Stomach (tissue), 4 donors: ENCODE data around the gene DNAJC25.

Source experiments
- CTCF ChIP-seq, 7 experiments: fragments of 450-650 bp in 4 of 7; fragments of 200-600 bp in 3 of 7; sonication (generic) in 3 of 7; IDR thresholded peaks; one replicate each; pipeline ENCODE4 v1.5.1; 2016 to 2019; ENCODE audit warnings: antibody characterized with exemption in 7 of 7, control low read depth in 2 of 7, mild to moderate bottlenecking in 1 of 7
- EP300 ChIP-seq: sonication (generic); formaldehyde crosslinking; IDR thresholded peaks from one replicate; pipeline ENCODE4 v1.6.1; 2017; ENCODE audit warnings: antibody characterized with exemption
- POLR2A ChIP-seq, 4 donors: fragments of 450-650 bp; IDR thresholded peaks; one replicate each; pipeline ENCODE4 v1.6.1; 2016; ENCODE audit warnings: antibody characterized with exemption in 4 of 4, control low read depth in 2 of 4, mild to moderate bottlenecking in 1 of 4, moderate library complexity in 1 of 4
- POLR2AphosphoS5 ChIP-seq, 3 donors: sonication (generic); formaldehyde crosslinking; IDR thresholded peaks; one replicate each; pipeline ENCODE4 v1.6.1; 2016; ENCODE audit warnings: antibody characterized with exemption in 3 of 3

GRCh38 chr9:111622626-111623025, 8.5 kb upstream of the DNAJC25 start:
- no peak for TF ChIP-seq CTCF (IDR thresholded peaks at IDR 0.05)
- TF ChIP-seq POLR2AphosphoS5 (IDR thresholded peaks at IDR 0.05) = peak in 1 of 3 donors; percentile 60
- no peak for TF ChIP-seq POLR2A (IDR thresholded peaks at IDR 0.05)
- no peak for TF ChIP-seq EP300
